Stimulated activated CD4-positive, alpha-beta T cell treated with anti-CD3 and anti-CD28 coated beads, Interleukin-12 subunit alpha, Interleukin-12 subunit beta, amount 100 ng/mL, for 48 hours (primary cell): ENCODE data around the gene CACNA2D3.

Experiments used
- DNase-seq, 3 donors: peaks; one replicate each; pipeline ENCODE4 v3.0.0-alpha.2; 2020; ENCODE audit warnings: low read depth in 2 of 3, low spot score in 1 of 3

The CACNA2D3 gene

DNA sequence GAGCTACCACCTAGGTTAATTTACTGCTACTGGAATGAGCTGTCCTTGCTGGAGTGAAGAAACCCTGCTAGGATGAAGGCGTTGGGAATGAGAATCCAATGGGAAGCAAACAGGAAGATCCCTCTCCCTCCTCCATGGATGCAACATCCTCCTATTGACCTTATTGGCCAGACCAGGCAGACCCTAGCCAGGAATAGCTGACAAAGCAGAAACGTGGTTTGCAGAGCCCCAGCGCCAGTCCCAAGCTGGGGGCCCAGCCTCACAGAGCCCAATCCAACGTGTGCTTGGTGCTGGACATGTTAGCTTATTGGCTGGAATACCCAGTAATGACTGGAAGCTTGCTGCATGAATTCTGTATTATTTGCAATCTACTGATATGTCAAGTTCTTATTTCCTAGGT, 532.4 kb downstream of the CACNA2D3 start:
- DNase-seq = no peak

DNA sequence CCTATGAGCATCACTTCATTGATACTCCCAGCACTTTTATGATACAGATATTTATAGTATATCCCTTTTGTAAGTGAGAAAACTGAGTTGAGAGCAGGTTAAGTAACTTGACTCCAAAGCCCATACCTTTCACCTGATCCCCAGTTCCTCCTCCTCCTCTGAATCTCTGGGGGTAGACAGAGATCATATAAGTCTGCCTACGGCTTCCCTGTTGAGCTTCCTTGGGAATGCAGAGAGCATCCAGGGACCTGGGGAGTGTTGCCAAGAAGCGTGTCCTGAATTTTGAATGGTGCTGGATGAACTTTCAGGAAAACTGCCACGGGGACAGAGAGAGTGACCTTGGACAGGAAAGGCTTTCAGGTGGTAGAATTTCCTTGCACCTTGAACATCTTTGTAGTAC, 537.0 kb downstream of the CACNA2D3 start:
- DNase-seq = no peak

DNA sequence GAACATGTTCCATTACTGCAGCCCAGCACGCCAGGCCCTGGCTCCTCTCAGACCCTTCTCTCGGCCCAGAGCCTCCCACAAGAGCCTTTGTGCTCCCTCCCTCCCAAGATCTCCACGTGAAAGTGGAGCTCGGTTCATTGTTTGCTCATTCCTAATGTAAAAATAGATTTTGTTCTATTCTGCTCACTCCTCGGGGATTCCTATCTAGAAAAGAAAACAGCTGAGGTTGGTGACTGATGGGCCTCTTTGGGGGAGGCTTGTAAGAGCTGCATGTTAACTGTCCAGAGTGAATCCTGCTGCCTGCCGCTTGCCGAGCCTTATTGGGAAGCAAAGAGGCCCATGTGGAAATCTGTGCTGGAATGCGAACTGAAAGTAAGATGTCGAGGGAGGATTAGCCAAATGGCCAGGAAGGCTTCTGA, 538.4 kb downstream of the CACNA2D3 start:
- DNase-seq = no peak

DNA sequence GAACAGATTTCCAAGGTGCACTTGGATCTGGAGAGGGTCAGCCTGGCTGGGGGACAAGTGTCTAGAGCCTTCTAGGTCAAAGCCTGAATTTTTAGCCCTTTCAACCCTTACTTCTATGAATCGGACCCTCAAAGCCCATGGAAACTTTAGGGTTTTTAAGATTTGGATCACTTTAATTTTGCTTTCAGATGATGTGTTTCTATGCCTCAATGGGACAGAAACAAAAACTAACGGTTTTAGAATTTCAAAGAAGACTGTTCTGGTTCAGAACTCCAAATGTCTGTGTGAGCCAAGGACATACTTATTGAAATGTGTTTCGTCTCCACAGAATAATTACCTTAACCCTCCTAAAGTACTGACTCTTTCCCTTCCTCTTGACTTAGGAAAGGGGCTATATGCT, 538.8 kb downstream of the CACNA2D3 start:
- DNase-seq = no peak

DNA sequence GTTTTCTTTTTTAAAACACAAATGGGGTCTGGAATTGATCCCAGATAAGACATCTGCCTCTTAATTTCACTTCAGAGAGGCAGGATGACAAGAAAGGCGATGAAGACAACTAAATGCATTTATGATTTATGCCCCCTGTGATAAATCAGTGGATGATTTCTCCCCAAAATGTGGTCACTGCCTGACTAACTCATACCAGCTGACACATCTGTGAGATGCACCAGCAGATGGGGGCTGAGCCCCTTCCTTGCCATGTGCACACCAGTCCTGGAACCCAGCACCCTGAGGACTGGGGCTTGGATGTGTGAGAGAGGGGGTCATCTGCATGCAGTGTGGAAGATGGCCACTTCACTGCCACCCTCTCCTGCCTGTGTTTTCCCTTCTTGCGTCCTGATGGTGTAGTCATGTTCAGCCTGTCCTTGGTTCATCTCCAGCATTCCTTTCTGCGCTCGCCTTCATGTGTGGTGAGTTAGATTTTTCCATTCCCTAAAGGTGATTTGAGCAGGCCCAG, 541.2 kb downstream of the CACNA2D3 start:
- no peak for DNase-seq

DNA sequence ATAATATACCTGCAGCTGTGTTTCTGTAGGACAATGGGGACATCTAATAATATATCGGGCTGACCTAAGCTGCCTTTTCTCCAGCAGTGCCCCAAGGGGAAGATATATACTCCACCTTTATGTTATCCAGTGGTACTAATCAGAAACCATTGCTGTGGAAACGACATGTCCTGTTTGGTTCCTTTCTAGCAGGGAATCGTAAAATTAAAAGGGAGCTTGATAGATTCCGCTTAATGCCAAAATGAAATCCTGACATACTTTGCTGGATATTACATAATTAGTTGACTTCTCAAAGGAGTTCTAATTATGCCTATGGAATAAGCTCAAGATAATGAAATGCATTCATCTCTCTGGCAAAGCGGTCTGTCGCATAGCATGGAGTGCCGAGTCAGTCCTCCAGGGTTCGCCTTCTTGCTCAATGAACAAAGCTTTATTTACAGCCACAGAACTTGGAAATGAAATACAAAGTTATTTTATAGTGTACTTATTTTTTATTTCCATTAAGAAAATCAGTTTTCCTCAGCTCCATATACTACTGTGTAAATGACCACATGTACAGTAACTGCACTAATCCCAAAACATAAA, 542.8 kb downstream of the CACNA2D3 start:
- no peak for DNase-seq

DNA sequence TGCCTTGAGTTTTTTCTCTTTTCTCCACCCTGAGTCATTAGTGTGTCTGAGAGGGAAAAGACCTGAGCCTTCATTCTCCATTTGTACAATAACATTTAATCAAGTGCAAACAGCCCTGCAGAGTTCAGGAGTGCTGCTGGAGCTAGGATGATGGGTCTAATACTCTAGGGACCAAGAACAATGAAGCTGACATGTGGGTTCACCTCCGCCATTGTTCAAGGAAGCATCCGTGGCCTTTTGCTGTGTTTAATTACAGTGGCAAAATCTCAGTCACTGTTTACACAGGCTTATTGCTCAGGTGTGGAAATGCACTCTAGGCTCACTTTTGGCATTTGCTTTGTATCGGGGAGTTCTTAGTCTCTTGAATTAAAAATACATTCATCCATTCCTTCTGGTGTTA, 545.9 kb downstream of the CACNA2D3 start:
- DNase-seq = no peak

DNA sequence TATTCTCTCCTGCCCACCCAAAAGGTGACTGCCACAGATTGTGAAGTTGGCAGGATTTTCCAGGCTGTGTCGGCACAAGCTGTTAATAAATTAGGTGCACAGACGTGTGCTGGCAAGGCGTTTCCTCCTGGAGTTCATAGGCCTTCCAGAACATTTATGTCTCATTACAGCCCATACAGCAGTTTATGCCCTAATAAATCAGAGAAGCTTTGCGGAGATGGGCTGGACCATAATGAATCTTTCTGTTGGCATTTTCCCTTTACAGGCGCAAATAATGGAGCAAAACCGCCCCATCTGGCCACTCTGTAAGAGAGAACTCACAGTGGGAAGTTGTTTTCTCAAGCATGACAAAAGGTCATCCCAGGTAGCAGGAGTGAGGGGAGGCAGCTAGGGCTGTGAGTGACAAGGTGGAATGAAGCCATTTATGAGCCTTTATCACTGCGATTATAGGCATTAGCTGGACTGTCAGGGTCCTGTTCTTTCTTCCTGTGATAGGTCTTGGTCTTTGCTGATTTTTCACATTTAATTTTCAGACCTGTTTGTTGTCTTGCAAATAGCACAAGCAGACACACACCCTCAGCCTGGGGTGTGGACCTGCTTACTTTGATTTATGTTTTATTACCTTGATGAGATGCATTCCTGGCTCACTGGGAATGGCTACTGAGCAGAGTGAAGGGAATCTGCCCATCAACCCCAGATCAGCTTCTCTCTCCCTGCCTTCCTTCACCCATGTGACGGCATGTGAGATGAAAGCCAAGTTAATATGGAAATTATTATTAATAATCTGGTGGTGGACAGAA, 548.0 kb downstream of the CACNA2D3 start:
- DNase-seq = no peak

DNA sequence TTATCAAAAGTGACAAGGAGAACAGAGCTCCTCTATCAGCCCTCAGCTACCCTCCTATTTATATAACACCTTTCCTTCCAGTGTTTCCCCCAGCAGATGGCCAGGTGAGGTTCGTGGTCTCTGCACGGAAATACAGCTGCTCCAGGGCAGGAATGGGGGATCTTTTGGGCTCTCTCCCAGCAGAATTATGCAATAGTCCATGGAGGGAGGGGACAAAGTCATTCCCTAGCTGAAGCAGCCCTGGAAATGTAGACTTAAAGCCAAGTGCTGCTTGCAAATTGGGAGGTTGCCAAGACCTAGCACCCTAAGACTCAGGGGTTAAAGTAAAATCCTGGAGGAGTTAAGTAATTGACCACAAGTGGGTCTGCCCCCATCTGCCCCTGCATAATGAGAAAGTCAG, 549.2 kb downstream of the CACNA2D3 start:
- DNase-seq = no peak

DNA sequence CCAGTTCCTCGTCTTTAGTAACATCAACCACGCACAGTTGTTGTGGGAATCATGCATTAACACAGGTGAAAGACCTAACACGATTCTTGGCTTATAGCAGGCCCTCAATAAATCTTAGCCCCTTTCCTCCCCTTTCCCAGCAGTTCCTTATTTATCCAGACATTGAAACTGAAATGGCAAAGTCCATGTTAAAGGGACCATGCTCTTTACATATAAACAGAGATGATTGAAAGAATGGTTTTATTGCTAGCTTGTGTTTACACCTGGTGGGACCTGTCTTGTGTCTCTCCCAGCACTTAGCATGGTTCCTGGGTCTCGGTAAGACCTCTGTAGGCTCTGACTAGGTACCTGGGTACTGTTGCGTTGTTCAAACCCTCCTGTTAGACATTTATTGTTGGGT, 553.7 kb downstream of the CACNA2D3 start:
- no peak for DNase-seq

DNA sequence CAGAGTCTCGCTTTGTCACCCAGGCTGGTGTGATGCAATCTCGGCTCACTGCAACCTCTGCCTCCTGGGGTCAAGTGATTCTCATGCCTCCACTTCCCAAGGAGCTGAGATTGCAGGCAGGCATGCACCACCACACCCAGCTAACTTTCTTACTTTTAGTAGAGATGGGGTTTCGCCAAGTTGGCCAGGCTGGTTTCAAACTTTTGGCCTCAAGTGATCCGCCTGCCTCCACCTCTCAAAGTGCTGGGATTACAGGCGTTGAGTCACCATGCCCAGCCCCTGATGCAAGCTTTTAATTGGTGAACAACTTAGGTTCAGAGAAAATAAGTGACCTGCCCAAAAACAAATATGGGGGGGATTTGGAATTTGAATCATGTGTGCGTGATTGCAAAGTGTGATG, 559.4 kb downstream of the CACNA2D3 start:
- no peak for DNase-seq

DNA sequence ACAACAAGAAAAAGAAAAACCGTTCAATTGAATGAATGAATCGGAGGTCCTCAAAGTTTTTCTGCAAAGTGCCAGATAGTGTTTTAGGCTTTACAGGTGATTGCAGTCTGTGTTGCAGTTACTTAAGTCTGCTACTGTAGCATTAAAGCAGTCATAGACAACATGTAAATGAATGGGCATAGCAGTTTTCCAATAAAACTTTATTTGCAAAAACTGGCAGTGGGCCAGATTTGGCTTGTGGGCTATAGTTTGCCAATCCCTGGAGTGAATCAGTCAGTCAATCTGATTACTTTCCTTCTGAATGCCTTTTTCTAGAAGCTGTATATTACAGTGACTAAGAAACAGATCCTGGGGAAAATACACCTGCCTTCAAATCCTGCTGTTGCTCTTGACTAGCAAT, 562.9 kb downstream of the CACNA2D3 start:
- DNase-seq = no peak

DNA sequence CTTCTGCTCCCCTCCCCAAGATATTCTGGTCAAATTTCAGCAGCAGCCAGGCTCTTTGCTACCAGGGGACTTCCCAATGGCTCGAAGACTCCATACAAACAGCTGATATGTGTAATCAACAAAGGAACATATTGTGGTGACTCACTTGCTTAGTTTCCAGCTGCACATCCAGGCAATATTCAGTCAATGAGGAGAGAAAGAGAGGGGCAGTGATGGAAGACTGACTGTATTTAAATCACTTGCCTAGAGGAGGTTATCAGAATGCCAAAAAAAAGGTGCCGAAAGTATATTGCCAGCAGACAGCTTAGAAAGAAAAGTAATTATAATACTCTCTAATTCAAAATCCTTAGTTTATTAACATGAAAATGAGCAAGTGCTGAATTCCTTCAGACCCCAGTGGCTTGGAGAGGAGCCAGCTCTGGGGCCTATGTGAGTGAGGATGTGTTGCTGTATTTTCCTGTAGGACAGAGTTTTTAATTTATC, 569.0 kb downstream of the CACNA2D3 start:
- no peak for DNase-seq

DNA sequence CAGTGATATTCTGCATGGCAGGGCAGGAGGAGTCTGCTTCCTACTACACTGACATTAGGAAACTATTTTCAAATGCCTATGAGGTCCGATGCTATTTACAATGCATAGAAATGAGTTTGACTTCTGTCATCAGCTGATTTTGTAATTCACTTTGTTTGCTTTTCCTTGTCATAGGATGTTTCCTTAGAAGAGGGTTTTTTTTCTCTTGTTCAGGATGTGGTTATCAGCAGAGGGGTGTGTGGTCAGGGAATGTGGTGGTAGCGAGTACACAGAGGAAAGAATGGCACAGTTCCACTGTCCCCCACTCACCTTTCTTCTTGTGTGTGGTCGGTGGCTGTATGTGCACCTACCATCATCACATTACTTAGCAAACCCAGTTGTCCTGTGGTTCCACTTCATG, 574.0 kb downstream of the CACNA2D3 start:
- no peak for DNase-seq

DNA sequence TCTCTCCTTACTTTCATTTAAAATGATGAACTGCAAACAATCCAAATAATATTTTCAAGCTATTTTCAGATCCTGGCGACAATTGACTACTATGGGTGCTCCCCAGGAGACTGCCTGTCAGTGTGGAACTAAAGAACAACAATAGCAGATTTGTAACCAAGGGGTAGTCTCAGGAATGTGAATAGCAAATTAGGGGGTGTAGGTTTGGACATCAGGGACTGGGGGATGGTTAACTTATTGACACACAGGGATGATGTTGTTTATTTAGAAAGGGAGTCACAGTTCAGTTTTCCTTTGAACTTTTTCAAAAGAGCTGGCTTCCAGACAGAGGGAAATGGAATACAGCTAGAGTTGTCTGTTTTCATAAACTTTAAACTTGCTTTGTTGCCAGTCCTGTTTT, 575.7 kb downstream of the CACNA2D3 start:
- no peak for DNase-seq

DNA sequence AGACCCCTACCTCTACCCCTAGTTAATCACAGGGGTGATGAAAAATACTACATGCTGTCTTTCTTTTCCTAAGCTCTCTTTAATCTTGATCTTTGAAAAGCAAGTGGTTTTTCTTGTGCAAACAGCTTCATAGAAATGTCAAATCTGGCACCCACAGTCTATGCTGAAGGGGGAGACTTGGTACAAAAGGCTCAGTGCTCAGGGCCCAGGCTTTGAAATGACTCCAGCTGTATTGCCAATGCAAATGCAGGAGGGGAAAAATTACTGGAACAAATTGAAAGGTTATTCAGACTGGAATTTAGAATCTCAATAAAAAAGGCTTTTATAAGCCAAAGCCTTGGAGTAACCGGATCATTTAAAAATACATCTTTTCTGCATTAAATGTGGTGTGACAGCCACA, 581.6 kb downstream of the CACNA2D3 start:
- no peak for DNase-seq

DNA sequence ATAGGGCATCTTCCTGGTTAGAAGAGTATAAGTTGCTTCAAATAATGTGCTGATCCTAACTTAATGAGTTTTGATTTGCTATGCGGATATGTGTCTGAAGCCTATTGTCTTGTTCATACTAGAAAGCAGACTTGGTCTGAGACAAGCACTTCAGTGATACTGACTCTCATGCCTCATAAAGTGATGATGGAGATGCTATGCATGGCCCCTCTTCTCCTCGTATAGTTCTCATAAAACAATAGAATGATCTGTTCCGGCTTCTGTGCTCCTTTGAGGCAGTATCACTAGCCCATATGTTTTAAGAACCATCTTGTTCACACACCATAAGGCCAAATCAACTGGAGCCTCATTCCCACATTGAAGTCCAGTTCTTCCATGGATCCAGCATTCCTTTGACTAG, 583.4 kb downstream of the CACNA2D3 start:
- no peak for DNase-seq

DNA sequence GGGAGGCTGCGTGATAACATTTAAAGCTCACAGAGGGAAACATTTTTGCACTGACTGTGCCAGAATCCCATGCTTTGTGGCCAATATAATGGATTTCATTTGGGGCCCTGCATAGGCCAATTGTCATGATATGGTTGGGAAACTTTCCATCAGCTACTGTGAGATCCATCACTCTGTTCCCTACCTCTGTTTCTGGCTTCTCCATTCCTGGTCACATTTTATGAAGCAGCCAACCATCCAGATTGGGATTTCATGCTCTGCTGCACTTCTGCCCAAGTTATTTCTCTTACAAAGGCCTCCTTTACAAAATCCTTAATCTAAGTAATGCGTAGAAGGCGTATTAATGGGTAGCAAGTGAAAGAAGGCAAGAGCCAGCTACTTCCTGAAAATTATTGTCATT, 584.4 kb downstream of the CACNA2D3 start:
- DNase-seq = no peak

DNA sequence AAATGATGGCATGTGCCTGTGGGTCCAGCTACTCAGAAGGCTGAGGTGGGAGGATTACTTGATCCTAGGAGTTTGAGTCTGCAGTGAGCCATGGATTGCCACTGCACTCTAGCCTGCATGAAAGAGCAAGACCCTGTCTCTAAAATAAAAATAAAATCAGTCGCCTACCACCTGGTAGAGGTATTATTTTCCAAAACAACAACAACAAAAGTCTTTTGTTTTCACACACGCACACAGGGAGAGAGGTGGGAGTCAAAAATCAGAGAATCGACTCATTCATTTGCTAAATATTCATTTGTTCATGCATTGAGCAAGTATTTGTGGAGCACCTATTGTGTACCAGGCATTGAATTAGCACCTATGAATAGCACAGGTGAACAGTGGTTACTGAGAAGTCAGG, 587.4 kb downstream of the CACNA2D3 start:
- DNase-seq = no peak

DNA sequence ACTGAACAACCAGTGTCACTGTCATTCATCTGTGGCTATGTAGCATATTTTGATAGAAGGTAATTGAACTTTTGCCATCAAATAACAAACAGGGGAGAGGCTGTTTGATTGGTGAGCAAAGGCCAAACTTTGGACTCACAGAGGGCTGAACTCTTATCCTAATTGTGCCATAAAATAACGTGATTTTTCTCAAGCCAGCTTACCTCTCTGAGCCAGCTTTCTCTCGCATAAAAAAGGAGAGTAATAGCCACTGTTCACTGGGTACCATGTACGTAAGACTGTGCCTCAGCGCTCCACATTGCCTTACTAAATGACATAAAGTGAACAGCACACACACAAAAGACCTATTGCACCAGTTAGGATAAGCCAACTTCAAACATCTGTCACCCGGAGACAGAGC, 588.6 kb downstream of the CACNA2D3 start:
- no peak for DNase-seq

DNA sequence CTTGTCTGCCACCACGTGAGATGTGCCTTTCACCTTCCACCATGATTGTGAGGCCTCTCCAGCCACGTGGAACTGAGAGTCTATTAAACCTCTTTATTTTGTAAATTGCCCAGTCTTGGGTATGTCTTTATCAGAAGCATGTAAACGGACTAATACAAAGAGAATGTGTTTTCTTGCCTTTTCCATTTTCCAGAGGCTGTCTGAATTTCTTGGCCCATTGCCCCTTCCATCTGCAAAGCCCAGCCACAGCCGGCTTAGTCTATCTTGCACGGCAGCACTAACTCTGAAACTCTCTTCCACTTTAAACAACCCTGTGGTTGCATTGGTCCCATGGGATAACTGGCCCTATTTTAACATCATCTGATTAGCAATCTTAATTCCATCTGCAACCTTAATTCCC, 590.2 kb downstream of the CACNA2D3 start:
- DNase-seq = no peak

DNA sequence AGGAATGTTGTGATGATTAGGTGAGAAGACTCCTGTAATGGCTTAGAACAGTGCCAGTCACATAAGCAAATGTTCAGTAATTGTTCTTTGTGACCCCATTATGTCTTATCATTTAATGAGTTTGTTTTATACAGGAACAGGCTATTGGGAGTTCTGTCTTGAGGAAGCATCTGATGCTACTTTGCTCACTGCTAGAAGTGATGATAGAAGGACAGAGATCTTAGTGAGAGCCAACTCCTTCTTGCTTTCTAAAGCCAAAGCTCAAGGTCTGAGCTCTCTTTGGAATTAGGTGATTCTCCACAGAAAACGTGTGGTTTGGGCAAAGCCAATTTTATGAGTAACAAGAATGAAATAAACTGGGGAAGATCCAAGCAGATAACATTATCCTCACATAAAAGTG, 590.7 kb downstream of the CACNA2D3 start:
- no peak for DNase-seq

DNA sequence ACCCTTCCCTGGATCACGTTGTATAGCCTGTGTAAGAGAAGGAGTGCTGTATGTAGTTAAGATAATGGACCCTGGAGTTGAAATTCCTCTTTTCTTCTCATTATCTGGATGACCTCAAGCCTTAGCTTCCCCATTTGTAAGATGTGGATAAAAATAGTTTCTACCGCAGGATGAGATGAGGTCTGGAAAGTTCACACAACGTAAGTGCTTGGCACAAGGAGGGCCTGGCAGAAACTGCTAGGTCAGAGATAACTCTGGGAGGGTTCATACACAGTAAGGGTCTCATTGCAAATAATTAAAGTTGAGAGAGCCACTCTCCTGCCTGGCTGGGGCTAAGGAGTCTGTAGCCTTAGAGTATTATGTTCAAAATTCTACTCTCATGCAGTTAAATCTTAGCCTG, 591.1 kb downstream of the CACNA2D3 start:
- DNase-seq = no peak
